ENCODE results near the gene KIR3DL1.
"Not testable (repeated sequence)": the region's sequence is repeated elsewhere in the genome, so short reads cannot be mapped to it uniquely, and the experiment has no call there.

KIR3DL1 gene

DNA sequence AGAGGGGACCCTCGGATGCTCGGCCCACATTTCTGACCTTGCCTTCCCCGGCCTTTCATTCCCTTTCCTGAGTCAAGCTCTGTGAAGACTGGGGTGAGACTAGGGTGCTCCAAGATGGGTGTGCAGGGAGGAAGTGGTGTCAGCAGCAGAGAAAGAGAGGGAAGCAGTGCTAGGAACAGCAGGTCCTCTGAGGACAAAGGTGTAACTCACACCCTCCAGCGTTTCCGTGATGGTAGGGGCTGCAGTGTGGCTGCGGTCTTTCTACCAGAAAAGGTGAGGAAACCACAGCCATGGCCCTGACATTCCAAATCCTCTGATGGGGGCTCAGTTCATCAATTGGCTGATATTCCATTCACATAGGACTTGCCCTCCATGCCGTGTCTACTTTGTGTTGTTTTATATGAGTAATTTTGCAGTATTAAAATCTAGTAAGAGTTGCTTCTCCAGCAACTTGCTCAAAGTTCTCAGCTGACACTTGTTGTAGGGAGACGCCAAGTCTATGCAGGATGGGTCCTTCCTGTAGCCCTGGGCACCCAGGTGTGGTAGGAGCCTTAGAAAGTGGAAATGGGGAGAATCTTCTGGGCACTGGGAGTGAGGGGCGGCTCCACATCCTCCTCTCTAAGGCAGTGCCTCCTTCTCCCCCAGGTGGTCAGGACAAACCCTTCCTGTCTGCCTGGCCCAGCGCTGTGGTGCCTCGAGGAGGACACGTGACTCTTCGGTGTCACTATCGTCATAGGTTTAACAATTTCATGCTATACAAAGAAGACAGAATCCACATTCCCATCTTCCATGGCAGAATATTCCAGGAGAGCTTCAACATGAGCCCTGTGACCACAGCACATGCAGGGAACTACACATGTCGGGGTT lies 1.6 kb downstream of the KIR3DL1 start:
- no peak for TF ChIP-seq CTCF (IDR thresholded peaks at IDR 0.05; ENCODE audit: poor library complexity, severe bottlenecking)
- Histone ChIP-seq H3K36me3 (ENCODE audit: low read depth) (no peaks in the 10 kb centered on the region), H3K27ac (ENCODE audit: poor library complexity, severe bottlenecking) (no peak overlapping the region), H3K9me3 (ENCODE audit: severe bottlenecking) (no peaks in the 10 kb centered on the region), H3K4me1 (ENCODE audit: insufficient read depth, poor library complexity, severe bottlenecking) (no peaks in the 10 kb centered on the region), H3K4me3 (ENCODE audit: severe bottlenecking) (no peak overlapping the region), H3K27me3 (ENCODE audit: insufficient read depth, poor library complexity, severe bottlenecking) (no peaks in the 10 kb centered on the region)
- DNase-seq (ENCODE audit: low spot score): no peak
- no peak for ATAC-seq (ENCODE audit: low read depth)

GRCh38 chr19:54824416-54824815 lies 8.1 kb downstream of the KIR3DL1 start:
- not testable (repeated sequence) for H3K27me3 ChIP-seq (ENCODE audit: insufficient read depth, poor library complexity, severe bottlenecking); H3K4me1 ChIP-seq (ENCODE audit: insufficient read depth, poor library complexity, severe bottlenecking); DNase-seq (ENCODE audit: low spot score); H3K27ac ChIP-seq (ENCODE audit: poor library complexity, severe bottlenecking); H3K4me3 ChIP-seq (ENCODE audit: severe bottlenecking); H3K36me3 ChIP-seq (ENCODE audit: low read depth); ATAC-seq (ENCODE audit: low read depth); H3K9me3 ChIP-seq (ENCODE audit: severe bottlenecking)

- not testable (repeated sequence) for H3K9me3 ChIP-seq (ENCODE audit: severe bottlenecking); H3K36me3 ChIP-seq (ENCODE audit: low read depth); DNase-seq (ENCODE audit: low spot score); H3K4me1 ChIP-seq (ENCODE audit: insufficient read depth, poor library complexity, severe bottlenecking); H3K4me3 ChIP-seq (ENCODE audit: severe bottlenecking); H3K27me3 ChIP-seq (ENCODE audit: insufficient read depth, poor library complexity, severe bottlenecking); H3K27ac ChIP-seq (ENCODE audit: poor library complexity, severe bottlenecking)
- 0 out of 3 replicates have a peak, but pooled peaks have one; percentile 41 for ATAC-seq (ENCODE audit: low read depth)
Measured at GRCh38 chr19:54825326-54825725, 9.1 kb downstream of the KIR3DL1 start.

GRCh38 chr19:54828064-54828463 lies 11.8 kb downstream of the KIR3DL1 start:
- DNase-seq (ENCODE audit: low spot score); ATAC-seq (ENCODE audit: low read depth): not testable (repeated sequence)

GRCh38 chr19:54832496-54832895 lies 16.2 kb downstream of the KIR3DL1 start, which contains the start of gene KIR2DS4:
TSS of gene KIR2DS4 (plus strand) at chr19:54832676.
- not testable (repeated sequence) for ATAC-seq (ENCODE audit: low read depth); H3K27me3 ChIP-seq (ENCODE audit: insufficient read depth, poor library complexity, severe bottlenecking); H3K4me3 ChIP-seq (ENCODE audit: severe bottlenecking); H3K27ac ChIP-seq (ENCODE audit: poor library complexity, severe bottlenecking); DNase-seq (ENCODE audit: low spot score); H3K9me3 ChIP-seq (ENCODE audit: severe bottlenecking); H3K36me3 ChIP-seq (ENCODE audit: low read depth); H3K4me1 ChIP-seq (ENCODE audit: insufficient read depth, poor library complexity, severe bottlenecking)

More at GRCh38 chr19:54828064-54828463, 11.8 kb downstream of the KIR3DL1 start:
- not testable (repeated sequence) for H3K27ac ChIP-seq (ENCODE audit: poor library complexity, severe bottlenecking); H3K4me1 ChIP-seq (ENCODE audit: insufficient read depth, poor library complexity, severe bottlenecking); H3K36me3 ChIP-seq (ENCODE audit: low read depth); H3K4me3 ChIP-seq (ENCODE audit: severe bottlenecking); H3K27me3 ChIP-seq (ENCODE audit: insufficient read depth, poor library complexity, severe bottlenecking); H3K9me3 ChIP-seq (ENCODE audit: severe bottlenecking)

DNA sequence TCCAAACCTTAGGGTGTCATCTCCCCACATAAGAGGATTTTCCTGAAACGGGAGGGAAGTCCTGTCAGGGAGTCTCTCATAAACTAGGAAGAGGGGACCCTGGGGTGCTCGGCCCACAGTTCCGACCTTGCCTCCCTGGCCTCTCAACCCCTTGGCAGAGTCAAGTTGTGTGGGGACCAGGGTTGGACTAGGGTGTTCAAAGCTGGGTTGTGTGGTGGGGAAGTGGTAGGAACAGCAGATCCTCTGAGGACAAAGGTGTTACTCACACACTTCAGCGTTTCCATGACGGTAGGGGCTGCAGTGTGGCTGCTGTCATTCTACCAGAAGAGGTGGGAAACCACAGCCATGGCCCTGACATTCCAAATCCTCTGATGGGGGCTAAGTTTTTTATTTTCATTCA lies 18.9 kb downstream of the KIR3DL1 start:
- H3K9me3 ChIP-seq (ENCODE audit: severe bottlenecking); H3K4me1 ChIP-seq (ENCODE audit: insufficient read depth, poor library complexity, severe bottlenecking); H3K36me3 ChIP-seq (ENCODE audit: low read depth); H3K27ac ChIP-seq (ENCODE audit: poor library complexity, severe bottlenecking); ATAC-seq (ENCODE audit: low read depth); H3K27me3 ChIP-seq (ENCODE audit: insufficient read depth, poor library complexity, severe bottlenecking); H3K4me3 ChIP-seq (ENCODE audit: severe bottlenecking); DNase-seq (ENCODE audit: low spot score): not testable (repeated sequence)

GRCh38 chr19:54837522-54837921 lies 21.3 kb downstream of the KIR3DL1 start:
- not testable (repeated sequence) for H3K4me3 ChIP-seq (ENCODE audit: severe bottlenecking); H3K27ac ChIP-seq (ENCODE audit: poor library complexity, severe bottlenecking); DNase-seq (ENCODE audit: low spot score); H3K4me1 ChIP-seq (ENCODE audit: insufficient read depth, poor library complexity, severe bottlenecking); ATAC-seq (ENCODE audit: low read depth); H3K27me3 ChIP-seq (ENCODE audit: insufficient read depth, poor library complexity, severe bottlenecking); H3K36me3 ChIP-seq (ENCODE audit: low read depth); H3K9me3 ChIP-seq (ENCODE audit: severe bottlenecking)

DNA sequence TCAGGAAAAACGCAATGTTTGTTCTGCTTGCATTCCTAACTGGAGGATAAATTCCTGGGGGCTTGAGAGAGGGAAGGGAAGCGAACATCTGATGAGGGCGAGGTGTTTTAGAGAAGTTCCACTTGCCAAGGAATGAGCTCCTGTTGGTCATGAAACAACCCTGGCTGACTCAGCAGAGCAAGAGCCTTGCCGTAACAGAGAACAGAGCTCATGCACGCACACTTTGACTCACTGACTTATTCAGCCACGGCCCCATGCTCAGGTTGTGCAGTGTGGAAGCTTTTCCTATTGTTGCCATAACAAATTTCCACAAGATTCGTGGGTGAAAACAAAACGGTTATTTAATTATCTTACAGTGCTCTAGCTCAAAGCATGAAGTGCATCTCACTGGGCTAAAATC lies 26.9 kb downstream of the KIR3DL1 start:
- not testable (repeated sequence) for H3K4me1 ChIP-seq (ENCODE audit: insufficient read depth, poor library complexity, severe bottlenecking); H3K4me3 ChIP-seq (ENCODE audit: severe bottlenecking); H3K36me3 ChIP-seq (ENCODE audit: low read depth); H3K27me3 ChIP-seq (ENCODE audit: insufficient read depth, poor library complexity, severe bottlenecking); H3K9me3 ChIP-seq (ENCODE audit: severe bottlenecking); H3K27ac ChIP-seq (ENCODE audit: poor library complexity, severe bottlenecking); DNase-seq (ENCODE audit: low spot score); ATAC-seq (ENCODE audit: low read depth)

DNA sequence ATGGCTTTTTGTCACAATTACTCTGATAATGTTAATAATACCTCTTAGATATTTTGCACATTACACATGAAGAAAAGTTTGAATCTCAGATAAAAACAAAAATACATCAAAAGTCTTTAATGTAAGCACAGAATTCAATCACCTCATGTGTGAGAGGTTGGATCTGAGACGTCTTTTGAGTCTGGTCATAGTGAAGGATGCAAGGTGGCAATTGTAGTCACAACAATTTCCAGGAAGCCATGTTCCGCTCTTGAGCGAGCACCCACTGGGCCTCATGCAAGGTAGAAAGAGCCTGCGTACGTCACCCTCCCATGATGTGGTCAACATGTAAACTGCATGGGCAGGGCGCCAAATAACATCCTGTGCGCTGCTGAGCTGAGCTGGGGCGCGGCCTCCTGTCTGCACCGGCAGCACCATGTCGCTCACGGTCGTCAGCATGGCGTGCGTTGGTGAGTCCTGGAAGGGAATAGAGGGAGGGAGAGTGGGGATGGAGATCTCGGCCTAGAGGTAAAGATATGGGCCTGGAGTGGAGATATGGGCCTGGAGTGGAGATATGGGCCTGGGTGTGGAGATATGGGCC lies 33.9 kb downstream of the KIR3DL1 start, which contains the start of gene KIR3DL2:
Gene KIR3DL2, plus strand, starts transcription at position 383 of the 580 bp plus-strand sequence. Its CDS starts 33 bp downstream, at position 416.
- not testable (repeated sequence) for H3K9me3 ChIP-seq (ENCODE audit: severe bottlenecking); H3K27ac ChIP-seq (ENCODE audit: poor library complexity, severe bottlenecking); H3K36me3 ChIP-seq (ENCODE audit: low read depth); ATAC-seq (ENCODE audit: low read depth); H3K27me3 ChIP-seq (ENCODE audit: insufficient read depth, poor library complexity, severe bottlenecking); H3K4me3 ChIP-seq (ENCODE audit: severe bottlenecking); H3K4me1 ChIP-seq (ENCODE audit: insufficient read depth, poor library complexity, severe bottlenecking); DNase-seq (ENCODE audit: low spot score)
